GM18951 (cell line): Measurements from ENCODE around the gene COPS9.

ENCODE experiments used
- POLR2A ChIP-seq: IDR thresholded peaks from 4 replicates; pipeline ENCODE4 v1.6.1; 2011; ENCODE audit warnings: mild to moderate bottlenecking; ENCODE audit not compliant: insufficient read length, insufficient read depth; ENCODE audit errors: extremely low read depth
- in situ Hi-C: fragments of 300-500 bp; cut with MboI; formaldehyde crosslinking; loops from one replicate; pipeline ENCODE4 v1.12.0; 2022; ENCODE audit warnings: low sequenced_read_pairs, mixed read lengths, inconsistent platforms; ENCODE audit not compliant: unreplicated experiment

COPS9 gene

GRCh38 chr2:240136013-240136670, at the start of gene COPS9:
COPS9 (minus strand) TSS chr2:240136305; CDS start chr2:240136284, 21 bp downstream.
- in situ Hi-C loops, result no loop called here
- peak; percentile 83 for TF ChIP-seq POLR2A

DNA sequence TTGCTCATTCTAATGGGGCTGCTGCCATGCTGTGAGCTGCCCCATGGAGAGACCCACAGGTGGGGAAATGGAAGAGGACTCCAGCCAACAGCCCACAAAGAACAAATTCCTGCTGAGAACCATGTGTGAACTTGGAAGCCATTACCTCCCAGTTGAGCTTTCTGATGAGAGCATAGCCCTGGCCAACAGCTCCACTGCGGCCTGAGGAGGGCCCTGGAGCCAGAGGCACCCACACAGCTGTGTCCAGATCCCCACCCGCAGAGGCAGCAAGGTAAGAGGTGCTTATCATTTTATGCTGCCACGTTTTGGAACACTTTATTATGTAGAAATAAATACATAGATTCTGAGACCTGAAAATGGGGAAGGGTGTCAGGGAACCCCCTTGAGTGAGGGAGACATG, 48.6 kb upstream of the COPS9 start:
- no peak for TF ChIP-seq POLR2A

DNA sequence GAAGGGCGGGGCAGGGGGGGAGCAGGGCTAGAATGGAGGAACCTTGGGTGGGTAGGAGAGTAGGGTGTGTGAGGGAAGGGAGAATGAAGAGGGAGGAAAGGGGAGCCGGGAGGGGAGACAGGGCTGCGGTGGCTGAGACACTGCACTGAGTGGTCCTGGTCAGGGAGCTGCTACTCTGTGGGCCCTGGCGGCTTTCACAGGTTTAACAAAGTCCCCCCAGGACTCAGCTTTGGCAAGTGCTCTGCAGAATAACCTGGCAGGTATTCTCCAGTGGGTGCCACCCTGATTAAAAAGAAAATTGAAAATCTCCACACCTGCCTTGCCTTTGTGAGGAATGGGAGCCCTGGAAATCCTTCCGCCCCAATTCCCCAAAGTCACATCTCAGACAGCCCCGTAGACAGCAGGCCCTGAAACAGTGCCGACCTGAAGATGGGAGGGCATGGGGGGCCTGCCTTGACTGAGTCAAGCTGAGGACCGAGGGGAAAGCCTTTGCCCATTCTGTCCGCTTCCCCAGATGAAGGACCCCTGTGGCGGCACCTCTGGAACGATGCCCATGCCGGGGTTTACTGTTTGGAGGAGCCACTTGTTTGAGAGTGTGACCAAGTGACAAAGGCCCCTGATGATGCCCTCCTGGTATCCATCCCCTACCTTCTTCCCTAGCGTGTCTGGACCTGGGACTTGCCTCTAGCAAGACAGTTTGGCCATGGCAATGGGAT, 47.9 kb upstream of the COPS9 start:
- in situ Hi-C loops, result no loop called here

More for the DNA sequence above, 48.6 kb upstream of the COPS9 start:
- in situ Hi-C loops, result no loop called here

GRCh38 chr2:240183006-240183874, 47.1 kb upstream of the COPS9 start:
- in situ Hi-C loops, result no loop called here
- TF ChIP-seq POLR2A, result no peak

More for the DNA sequence above, 47.9 kb upstream of the COPS9 start:
- TF ChIP-seq POLR2A, result no peak

GRCh38 chr2:240182476-240182875, 46.4 kb upstream of the COPS9 start:
- no peak for TF ChIP-seq POLR2A
- in situ Hi-C loops, result no loop called here

GRCh38 chr2:240182001-240182400, 45.9 kb upstream of the COPS9 start:
- TF ChIP-seq POLR2A, result no peak
- in situ Hi-C loops, result no loop called here

- no peak for TF ChIP-seq POLR2A
- in situ Hi-C loops, result no loop called here
Observed at GRCh38 chr2:240179941-240180666, 44.0 kb upstream of the COPS9 start.

GRCh38 chr2:240179186-240179815, 43.2 kb upstream of the COPS9 start:
- in situ Hi-C loops, result no loop called here
- no peak for TF ChIP-seq POLR2A

GRCh38 chr2:240178564-240178963, 42.5 kb upstream of the COPS9 start:
- in situ Hi-C loops, result no loop called here
- TF ChIP-seq POLR2A, result no peak

GRCh38 chr2:240174496-240174895, 38.4 kb upstream of the COPS9 start:
- in situ Hi-C loops, result no loop called here
- no peak for TF ChIP-seq POLR2A

GRCh38 chr2:240172071-240172895, 36.2 kb upstream of the COPS9 start:
- no peak for TF ChIP-seq POLR2A
- in situ Hi-C loops, result no loop called here

- no peak for TF ChIP-seq POLR2A
- in situ Hi-C loops, result no loop called here
Observed at GRCh38 chr2:240170883-240171282, 34.8 kb upstream of the COPS9 start.

- no peak for TF ChIP-seq POLR2A
- in situ Hi-C loops, result no loop called here
Observed at GRCh38 chr2:240170354-240170735, 34.2 kb upstream of the COPS9 start.
